ENCODE results near the gene SYNPO2.

GRCh38 chr4:119008761-119009160, 120.1 kb downstream of the SYNPO2 start:
- TF ChIP-seq CTCF (conservative IDR thresholded peaks at IDR 0.05 in 1 of 2, IDR thresholded peaks at IDR 0.05 in 1 of 2; ENCODE audit: low read depth in 1 of 2, low read length in 2 of 2) (no peak), EZH2 (IDR thresholded peaks at IDR 0.05; ENCODE audit: low read length, missing control alignments) (no peak)

Measured in fibroblast of lung (primary cell).